K562 (cell line): Measurements from ENCODE around the gene CSTB. TPM values are rescaled to one million over a fixed set of nuclear protein-coding genes. Genes with fewer than 3 reads are reported as not detected.

Experiments
- ARID2 ChIP-seq: fragments of 450-650 bp; IDR thresholded peaks from 2 replicates; pipeline ENCODE4 v1.6.1; 2017; ENCODE audit warnings: antibody characterized with exemption, mild to moderate bottlenecking
- BCL6 ChIP-seq: fragments of 250-450 bp; sonication (Bioruptor Pico); IDR thresholded peaks from 2 replicates; pipeline ENCODE4 v1.4.0; 2020
- CEBPG ChIP-seq, 3 experiments: fragments of 200-800 bp in 1 of 3; sonication (Bioruptor generic) in 1 of 3; sonication (generic) in 1 of 3; formaldehyde crosslinking in 1 of 3; IDR thresholded peaks in 2 of 3; conservative IDR thresholded peaks in 1 of 3; 2 replicates each; pipeline versions ENCODE4 v1.6.1 to v1.8.0; 2016 to 2022; ENCODE audit warnings: missing compliant biosample characterization in 2 of 3, missing genetic modification characterization in 2 of 3, mild to moderate bottlenecking in 1 of 3, missing genetic modification reagents in 1 of 3
- DACH1 ChIP-seq: fragments of 450-650 bp; IDR thresholded peaks from 2 replicates; pipeline ENCODE4 v1.6.1; 2018; ENCODE audit not compliant: partially characterized antibody
- FOXA3 ChIP-seq, 2 experiments: fragments of 450-650 bp in 1 of 2; sonication (generic) in 1 of 2; formaldehyde crosslinking; IDR thresholded peaks in 1 of 2; conservative IDR thresholded peaks in 1 of 2; 2 replicates each; pipeline versions ENCODE4 v1.4.0 to v1.8.0; 2020 to 2022; ENCODE audit warnings: mild to moderate bottlenecking in 2 of 2, missing genetic modification reagents in 1 of 2
- HDAC1 ChIP-seq, 2 experiments: fragments of 450-650 bp; IDR thresholded peaks; 2 replicates each; pipeline ENCODE4 v1.6.1; 2016 to 2017; ENCODE audit warnings: inconsistent platforms in 1 of 2, mild to moderate bottlenecking in 1 of 2, moderate library complexity in 1 of 2
- HDGF ChIP-seq: fragments of 450-650 bp; IDR thresholded peaks from 2 replicates; pipeline ENCODE4 v1.6.1; 2016
- KDM1A ChIP-seq, 2 experiments: fragments of 450-650 bp; IDR thresholded peaks; 2 replicates each; pipeline ENCODE4 v1.6.1; 2016; ENCODE audit warnings: mild to moderate bottlenecking in 2 of 2
- MBD1 ChIP-seq: fragments of 250-450 bp; sonication (Bioruptor Pico); IDR thresholded peaks from 2 replicates; pipeline ENCODE4 v1.8.0; 2022; ENCODE audit warnings: inconsistent platforms
- MBD2 ChIP-seq: sonication (generic); IDR thresholded peaks from 2 replicates; pipeline ENCODE4 v1.6.1; 2016; ENCODE audit warnings: low read depth, borderline replicate concordance
- MCM5 ChIP-seq: fragments of 450-650 bp; IDR thresholded peaks from 2 replicates; pipeline ENCODE4 v1.6.1; 2016; ENCODE audit warnings: low read depth
- MTA2 ChIP-seq: fragments of 450-650 bp; IDR thresholded peaks from 2 replicates; pipeline ENCODE4 v1.6.1; 2016; ENCODE audit warnings: low read depth
- PATZ1 ChIP-seq: fragments of 250-450 bp; sonication (Bioruptor Pico); IDR thresholded peaks from 2 replicates; pipeline ENCODE4 v1.5.0; 2020; ENCODE audit warnings: mild to moderate bottlenecking, borderline replicate concordance
- PCBP1 ChIP-seq: fragments of 200-400 bp; formaldehyde crosslinking; IDR thresholded peaks from 2 replicates; pipeline ENCODE4 v1.6.1; 2018; ENCODE audit warnings: mild to moderate bottlenecking, low read depth, low read length; ENCODE audit not compliant: poor library complexity, severe bottlenecking
- SMARCA5 ChIP-seq: fragments of 450-650 bp; IDR thresholded peaks from 2 replicates; pipeline ENCODE4 v1.6.1; 2016
- SNAPC5 ChIP-seq: fragments of 250-450 bp; sonication (Bioruptor Pico); IDR thresholded peaks from 2 replicates; pipeline ENCODE4 v1.8.0; 2021; ENCODE audit warnings: moderate library complexity, mild to moderate bottlenecking, inconsistent platforms
- USF1 ChIP-seq: sonication (generic); formaldehyde crosslinking; IDR thresholded peaks from 2 replicates; pipeline ENCODE4 v1.9.0; 2022; ENCODE audit warnings: mild to moderate bottlenecking, missing genetic modification reagents
- ZBTB43 ChIP-seq: sonication (generic); formaldehyde crosslinking; IDR thresholded peaks from 2 replicates; pipeline ENCODE4 v1.8.0; 2023; ENCODE audit warnings: mild to moderate bottlenecking, missing genetic modification reagents
- ZNF140 ChIP-seq: fragments of 250-450 bp; sonication (Bioruptor Pico); IDR thresholded peaks from 2 replicates; pipeline ENCODE4 v1.8.0; 2021; ENCODE audit warnings: moderate library complexity, mild to moderate bottlenecking, inconsistent platforms
- ZNF165 ChIP-seq: fragments of 250-450 bp; sonication (Bioruptor Pico); IDR thresholded peaks from 2 replicates; pipeline ENCODE4 v1.4.0; 2020; ENCODE audit warnings: borderline replicate concordance
- polyA plus RNA-seq, 8 experiments: library from polyadenylated mRNA; depleted of rRNA in 4 of 8; stranded (reverse) in 5 of 8; unstranded in 3 of 8; fragments of >200 nt; fragmentation: Nextera tagmentation in 2 of 8; fragmentation: Illumina TruSeq in 1 of 8; extraction: Ambion mirVana in 2 of 8; extraction: Trizol in 1 of 8; gene quantifications; 2 replicates each; pipeline versions ENCODE4 v1.2.1 to v1.2.3, GENCODE V29; 2011 to 2014; ENCODE audit warnings: inconsistent platforms in 1 of 8, missing spikeins in 1 of 8
- total RNA-seq, 7 experiments: library from RNA; depleted of rRNA in 6 of 7; stranded (reverse); fragments of >200 nt in 6 of 7; fragmentation: Illumina TruSeq in 2 of 7; extraction: Trizol in 2 of 7; gene quantifications; 2 replicates each; pipeline versions ENCODE4 v1.2.1 to v1.2.3, GENCODE V29; 2011 to 2021; ENCODE audit warnings: low replicate concordance in 1 of 7

Gene CSTB
- total and polyA plus RNA-seq, 9 of the 15 experiments (the other 6 are each of a cell fraction or from before 2014, with no cell fraction given), result 12.4 to 65.0 (median 31.7) TPM

GRCh38 chr21:43766734-43767497, 9.2 kb downstream of the CSTB start (continued):
- TF ChIP-seq ZBTB43 (CRISPR knock-in tag), result peak; percentile 21; the same call in 1 of the 2 replicates
- TF ChIP-seq MBD2, result peak; percentile 17; the same call in 1 of the 2 replicates
- no peak for TF ChIP-seq DACH1
- TF ChIP-seq PATZ1 (CRISPR knock-in tag), result 0 out of 2 replicates have a peak, but pooled peaks have one; percentile 14
- peak; percentile 70; the same call in 1 of the 2 replicates for TF ChIP-seq MBD1
- TF ChIP-seq PCBP1, result peak; percentile 2
- peak in 1 of 2 experiments; percentile 65; a peak in 1 of 4 replicates for TF ChIP-seq FOXA3 (CRISPR knock-in tag; conservative IDR thresholded peaks at IDR 0.05 in 1 of 2, IDR thresholded peaks at IDR 0.05 in 1 of 2)
- peak; percentile 29; the same call in 1 of the 2 replicates for TF ChIP-seq SMARCA5
- TF ChIP-seq HDGF, result peak; percentile 86
- peak in 1 of 2 experiments; percentile 25; a peak in 1 of 4 replicates for TF ChIP-seq HDAC1 (IDR thresholded peaks at IDR 0.05)
- 0 out of 2 replicates have a peak, but pooled peaks have one; percentile 8 for TF ChIP-seq MTA2
- TF ChIP-seq SNAPC5 (CRISPR knock-in tag), result no peak
- 0 out of 2 replicates have a peak, but pooled peaks have one; percentile 30 for TF ChIP-seq CEBPG (CRISPR knock-in tag; IDR thresholded peaks at IDR 0.05)
- TF ChIP-seq CEBPG (tag; conservative IDR thresholded peaks at IDR 0.05 in 1 of 2, IDR thresholded peaks at IDR 0.05 in 1 of 2), result no peak
- peak in 1 of 2 experiments; percentile 91; a peak in 2 of 4 replicates for TF ChIP-seq KDM1A (IDR thresholded peaks at IDR 0.05)
- TF ChIP-seq ZNF140, result no peak
- TF ChIP-seq ZNF165, result no peak
- TF ChIP-seq MCM5, result no peak
- TF ChIP-seq ARID2, result 0 out of 2 replicates have a peak, but pooled peaks have one; percentile 36
- TF ChIP-seq USF1, result peak; percentile 10; the same call in 1 of the 2 replicates
- no peak for TF ChIP-seq BCL6 (CRISPR knock-in tag)
